Lower lobe of right lung (tissue), 2 donors: ENCODE measurements around the gene EREG. TPM values are rescaled to one million over a fixed set of nuclear protein-coding genes. Genes with fewer than 3 reads are reported as not detected.

Experiments used
- ATAC-seq, 2 donors: fragments of 200-7000 bp; cut with Tn5 transposase; one replicate each; pipeline ENCODE4 v1.9.1; 2020 to 2022; ENCODE audit warnings: mild to moderate bottlenecking in 2 of 2, moderate library complexity in 2 of 2
- DNase-seq: peaks from one replicate; pipeline ENCODE4 v3.0.0-alpha.2; 2020
- H3K27ac ChIP-seq: fragments of 200-600 bp; one replicate; pipeline ENCODE4 v1.8.0; 2022
- H3K27me3 ChIP-seq: fragments of 200-600 bp; one replicate; pipeline ENCODE4 v1.8.0; 2022; ENCODE audit warnings: low read depth
- H3K36me3 ChIP-seq: fragments of 200-600 bp; one replicate; pipeline ENCODE4 v1.8.0; 2022; ENCODE audit warnings: mild to moderate bottlenecking
- H3K4me1 ChIP-seq: fragments of 200-600 bp; one replicate; pipeline ENCODE4 v1.8.0; 2022
- H3K4me3 ChIP-seq: fragments of 200-600 bp; one replicate; pipeline ENCODE4 v1.8.0; 2022; ENCODE audit warnings: mild to moderate bottlenecking
- H3K9me3 ChIP-seq: fragments of 200-600 bp; one replicate; pipeline ENCODE4 v1.8.0; 2022
- intact Hi-C: fragments of 100-400 bp; cut with DNase I; formaldehyde crosslinking; loops from one replicate; pipeline ENCODE4 v1.11.0; 2022
- total RNA-seq: library from RNA; stranded (reverse); fragmentation: NEBNext Ultra II Directional; extraction: Animal tissue kit (Norgen Biotek cat#: 25700); gene quantifications from one replicate; pipeline ENCODE4 v1.2.1, GENCODE V29; 2021
- TF ChIP-seq, protein P1 (sequence below): fragments of 200-600 bp; IDR thresholded peaks from one replicate; pipeline ENCODE4 v1.8.0; 2022; ENCODE audit warnings: antibody characterized with exemption, mild to moderate bottlenecking
- donor health status: DM: no; HTN: yes; CAD: no; lungs with severe emphysema.

Gene EREG
- total RNA-seq, 1 donor from 2014 or later: 1.1 TPM

GRCh38 chr4:74366367-74366911 is 1.5 kb downstream of the EREG start:
- no peak overlapping the region for H3K4me3 ChIP-seq
- H3K27ac ChIP-seq: no peak overlapping the region
- TF ChIP-seq, protein P1, sequence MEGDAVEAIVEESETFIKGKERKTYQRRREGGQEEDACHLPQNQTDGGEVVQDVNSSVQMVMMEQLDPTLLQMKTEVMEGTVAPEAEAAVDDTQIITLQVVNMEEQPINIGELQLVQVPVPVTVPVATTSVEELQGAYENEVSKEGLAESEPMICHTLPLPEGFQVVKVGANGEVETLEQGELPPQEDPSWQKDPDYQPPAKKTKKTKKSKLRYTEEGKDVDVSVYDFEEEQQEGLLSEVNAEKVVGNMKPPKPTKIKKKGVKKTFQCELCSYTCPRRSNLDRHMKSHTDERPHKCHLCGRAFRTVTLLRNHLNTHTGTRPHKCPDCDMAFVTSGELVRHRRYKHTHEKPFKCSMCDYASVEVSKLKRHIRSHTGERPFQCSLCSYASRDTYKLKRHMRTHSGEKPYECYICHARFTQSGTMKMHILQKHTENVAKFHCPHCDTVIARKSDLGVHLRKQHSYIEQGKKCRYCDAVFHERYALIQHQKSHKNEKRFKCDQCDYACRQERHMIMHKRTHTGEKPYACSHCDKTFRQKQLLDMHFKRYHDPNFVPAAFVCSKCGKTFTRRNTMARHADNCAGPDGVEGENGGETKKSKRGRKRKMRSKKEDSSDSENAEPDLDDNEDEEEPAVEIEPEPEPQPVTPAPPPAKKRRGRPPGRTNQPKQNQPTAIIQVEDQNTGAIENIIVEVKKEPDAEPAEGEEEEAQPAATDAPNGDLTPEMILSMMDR: no peak
- intact Hi-C loops: no loop called here
- H3K36me3 ChIP-seq: no peaks in the 10 kb centered on the region
- peaks cover 17% of the 10 kb centered on the region for H3K27me3 ChIP-seq
- peaks cover 15% of the 10 kb centered on the region for H3K4me1 ChIP-seq
- H3K9me3 ChIP-seq: no peaks in the 10 kb centered on the region
- DNase-seq (no peak), ATAC-seq (peak in 1 of 2 donors; percentile 24)

- ATAC-seq: no peak
- intact Hi-C loops: no loop called here
- peaks cover 15% of the 10 kb centered on the region for H3K4me1 ChIP-seq
- H3K9me3 ChIP-seq: no peaks in the 10 kb centered on the region
- no peak overlapping the region for H3K27ac ChIP-seq
- no peaks in the 10 kb centered on the region for H3K36me3 ChIP-seq
- no peak for DNase-seq
- peaks cover 17% of the 10 kb centered on the region for H3K27me3 ChIP-seq
- H3K4me3 ChIP-seq: no peak overlapping the region
- TF ChIP-seq, protein P1: no peak
Observed at GRCh38 chr4:74367656-74368290, 2.8 kb downstream of the EREG start.

GRCh38 chr4:74368596-74368995 is 3.7 kb downstream of the EREG start:
- H3K36me3 ChIP-seq: no peaks in the 10 kb centered on the region
- ATAC-seq (no peak), DNase-seq (no peak)
- peaks cover 15% of the 10 kb centered on the region for H3K4me1 ChIP-seq
- no peak overlapping the region for H3K27ac ChIP-seq
- TF ChIP-seq, protein P1: no peak
- intact Hi-C loops: no loop called here
- H3K9me3 ChIP-seq: no peaks in the 10 kb centered on the region
- no peak overlapping the region for H3K4me3 ChIP-seq
- peaks cover 17% of the 10 kb centered on the region for H3K27me3 ChIP-seq

- Histone ChIP-seq H3K27ac (no peak overlapping the region), H3K4me1 (peaks cover 11% of the 10 kb centered on the region), H3K4me3 (no peak overlapping the region), H3K27me3 (peaks cover 7% of the 10 kb centered on the region), H3K9me3 (no peaks in the 10 kb centered on the region), H3K36me3 (no peaks in the 10 kb centered on the region)
- TF ChIP-seq, protein P1: no peak
- no peak for ATAC-seq
- DNase-seq: no peak
- intact Hi-C loops: loop anchor here (10.0 kb wide), 1 partner anchor 305 kb away; no protein-coding TSS in a partner anchor
Observed at GRCh38 chr4:74369855-74370254, 4.9 kb downstream of the EREG start.

- H3K4me3 ChIP-seq: no peak overlapping the region
- no peaks in the 10 kb centered on the region for H3K9me3 ChIP-seq
- H3K36me3 ChIP-seq: no peaks in the 10 kb centered on the region
- DNase-seq (no peak), ATAC-seq (peak; percentile 74 to 83)
- peaks cover 4% of the 10 kb centered on the region for H3K27me3 ChIP-seq
- TF ChIP-seq, protein P1: peak; percentile 54
- peaks cover under 1% of the 10 kb centered on the region for H3K4me1 ChIP-seq
- intact Hi-C loops: loop anchor here (10.0 kb wide), 1 partner anchor 304 kb away; no protein-coding TSS in a partner anchor
- no peak overlapping the region for H3K27ac ChIP-seq
Observed at GRCh38 chr4:74370912-74371311, 6.0 kb downstream of the EREG start.
